ENCODE measurements around the gene NKX1-1.

- TF ChIP-seq EZH2 (IDR thresholded peaks at IDR 0.05; ENCODE audit: low read length): no peak
- no peak for TF ChIP-seq CTCF (optimal IDR thresholded peaks at IDR 0.05 in 1 of 3, IDR thresholded peaks at IDR 0.05 in 1 of 3, conservative IDR thresholded peaks at IDR 0.05 in 1 of 3; ENCODE audit: extremely low read depth in 1 of 3, insufficient read depth in 2 of 3, low read length in 3 of 3)
Observed at GRCh38 chr4:1412376-1413203, 6.3 kb upstream of the NKX1-1 start.
